PC-3 (cell line): ENCODE measurements around the gene RMDN2. TPM values are rescaled to one million over a fixed set of nuclear protein-coding genes. Genes with fewer than 3 reads are reported as not detected.
A peak's percentile ranks its signal among the peaks of the same experiment; 100 is the strongest.

ENCODE experiments used
- ATAC-seq: fragments of 200-7000 bp; cut with Tn5 transposase; 2 replicates; pipeline ENCODE4 v1.9.1; 2020; ENCODE audit warnings: mild to moderate bottlenecking, moderate library complexity
- BruUV-seq: library from RNA; stranded (reverse); fragments of 400-500 nt; replicated peaks from 2 replicates; lab custom pipeline; 2021; lab: Mats Ljungman, UMichigan
- CTCF ChIA-PET: fragments of 300-600 bp; sonication (Branson Sonifier 250); formaldehyde crosslinking; loops from one replicate; lab custom pipeline; 2022; ENCODE audit warnings: antibody characterized with exemption; lab: Charles Lee
- POLR2A ChIA-PET: fragments of 300-600 bp; sonication (Branson Sonifier 250); formaldehyde crosslinking; loops from one replicate; lab custom pipeline; 2022; ENCODE audit warnings: antibody characterized with exemption; ENCODE audit not compliant: unreplicated experiment; lab: Charles Lee
- DNase-seq: peaks from one replicate; pipeline ENCODE4 v3.0.0-alpha.2; 2015
- H2AFZ ChIP-seq: fragments of 300-600 bp; sonication (generic); 2 replicates; pipeline ENCODE4 v1.6.0; 2016; ENCODE audit warnings: antibody characterized with exemption, low read length
- H3F3A ChIP-seq: fragments of 300-600 bp; sonication (generic); one replicate; pipeline ENCODE4 v1.6.0; 2017; ENCODE audit warnings: antibody characterized with exemption, low read length, control low read depth, mild to moderate bottlenecking; ENCODE audit not compliant: unreplicated experiment
- H3K27ac ChIP-seq: fragments of 300-600 bp; sonication (generic); 2 replicates; pipeline ENCODE4 v1.5.1; 2016; ENCODE audit warnings: mild to moderate bottlenecking, low read length
- H3K27me3 ChIP-seq: fragments of 300-600 bp; sonication (generic); 2 replicates; pipeline ENCODE4 v1.6.1; 2016; ENCODE audit warnings: low read length, mixed read lengths
- H3K36me3 ChIP-seq: fragments of 300-600 bp; sonication (generic); 2 replicates; pipeline ENCODE4 v1.6.1; 2016; ENCODE audit warnings: low read depth, mixed run types, low read length, mixed read lengths
- H3K4me1 ChIP-seq: fragments of 300-600 bp; sonication (generic); 2 replicates; pipeline ENCODE4 v1.5.1; 2016; ENCODE audit warnings: low read length; ENCODE audit not compliant: insufficient read depth
- H3K4me2 ChIP-seq: fragments of 300-600 bp; sonication (generic); 2 replicates; pipeline ENCODE4 v1.6.0; 2016; ENCODE audit warnings: low read length
- H3K4me3 ChIP-seq: fragments of 300-600 bp; sonication (generic); 2 replicates; pipeline ENCODE4 v1.5.1; 2016; ENCODE audit warnings: mild to moderate bottlenecking, low read length, mixed read lengths
- H3K79me2 ChIP-seq: fragments of 300-600 bp; sonication (generic); 2 replicates; pipeline ENCODE4 v1.6.1; 2017; ENCODE audit warnings: low read length, mixed read lengths
- H3K9ac ChIP-seq: fragments of 300-600 bp; sonication (generic); 2 replicates; pipeline ENCODE4 v1.6.0; 2016; ENCODE audit warnings: mild to moderate bottlenecking, low read length
- H3K9me2 ChIP-seq: fragments of 300-600 bp; sonication (generic); replicated peaks from 2 replicates; pipeline ENCODE4 v1.6.1; 2016; ENCODE audit warnings: mixed run types, low read length, mixed read lengths
- H3K9me3 ChIP-seq: fragments of 300-600 bp; sonication (generic); 2 replicates; pipeline ENCODE4 v1.6.1; 2016; ENCODE audit warnings: low read length, mixed read lengths
- H4K20me1 ChIP-seq: fragments of 300-600 bp; sonication (generic); 2 replicates; pipeline ENCODE4 v1.6.1; 2016; ENCODE audit warnings: low read length, mixed read lengths
- CTCF ChIP-seq: fragments of 300-600 bp; sonication (generic); conservative IDR thresholded peaks from 2 replicates; pipeline ENCODE4 v1.5.1; 2017; ENCODE audit warnings: antibody characterized with exemption, low read depth, mild to moderate bottlenecking, low read length
- EZH2 ChIP-seq: fragments of 300-600 bp; sonication (generic); IDR thresholded peaks from one replicate; pipeline ENCODE4 v1.6.1; 2017; ENCODE audit warnings: antibody characterized with exemption, mild to moderate bottlenecking, low read length; ENCODE audit not compliant: unreplicated experiment
- EZH2phosphoT487 ChIP-seq: fragments of 300-600 bp; sonication (generic); IDR thresholded peaks from 2 replicates; pipeline ENCODE4 v1.6.1; 2018; ENCODE audit warnings: mild to moderate bottlenecking, antibody characterized with exemption, low read length, borderline replicate concordance
- intact Hi-C: fragments of 100-400 bp; cut with micrococcal nuclease; formaldehyde crosslinking; loops from 2 replicates; pipeline ENCODE4 v1.9.0; 2023
- total RNA-seq: library from RNA; depleted of rRNA; stranded (reverse); fragments of >200 nt; gene quantifications from 2 replicates; pipeline ENCODE4 v1.2.3, GENCODE V29; 2014

The RMDN2 gene
- total RNA-seq, 1 experiment from 2014 or later = 2.6 TPM

DNA sequence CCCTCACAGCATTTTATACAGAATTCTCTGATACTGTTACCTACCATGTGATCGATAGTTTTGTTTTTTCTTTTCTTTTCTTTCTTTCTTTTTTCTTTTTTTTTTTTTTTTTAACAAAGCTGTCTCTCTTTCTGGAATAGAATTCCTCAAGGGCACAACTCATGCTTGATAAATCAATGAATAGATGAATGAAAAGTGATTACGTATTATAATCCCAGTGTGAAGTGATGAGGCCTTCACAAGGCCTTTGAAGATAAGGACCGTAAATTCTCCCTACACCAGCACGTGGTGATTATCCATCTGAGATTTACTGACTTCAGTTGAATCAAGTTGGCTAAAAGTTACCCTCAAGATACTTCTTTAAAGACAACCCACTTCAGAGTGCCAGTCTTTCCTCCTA is 46.6 kb upstream of the RMDN2 start:
- no peak overlapping the region for H3K4me3 ChIP-seq
- no peaks in the 10 kb centered on the region for H3K4me1 ChIP-seq
- POLR2A ChIA-PET = interaction anchor here (0.6 kb wide), 1 partner anchor 478 kb away, joined by 6 read pairs; no protein-coding TSS in a partner anchor
- no peak overlapping the region for H3K4me2 ChIP-seq
- no peaks in the 10 kb centered on the region for H3K27me3 ChIP-seq
- no peak for TF ChIP-seq EZH2
- no peak for ATAC-seq
- CTCF ChIA-PET = interaction anchor here (0.6 kb wide), 1 partner anchor 12 kb away, joined by 9 read pairs; no protein-coding TSS in a partner anchor
- no TSS peak for BruUV-seq
- intact Hi-C loops = loop anchor here (5.0 kb wide), 1 partner anchor 591 kb away; no protein-coding TSS in a partner anchor
- H4K20me1 ChIP-seq = no peaks in the 10 kb centered on the region
- no peaks in the 10 kb centered on the region for H3K36me3 ChIP-seq
- no peak overlapping the region for H2AFZ ChIP-seq
- H3K9me2 ChIP-seq = no peaks in the 10 kb centered on the region
- no peak overlapping the region for H3K9ac ChIP-seq
- H3K9me3 ChIP-seq = no peaks in the 10 kb centered on the region
- H3K79me2 ChIP-seq = no peaks in the 10 kb centered on the region
- H3K27ac ChIP-seq = no peak overlapping the region
- no peak for DNase-seq
- no peaks in the 10 kb centered on the region for H3F3A ChIP-seq

- DNase-seq (peak; percentile 10), ATAC-seq (peak; percentile 45; the same call in 1 of the 2 replicates)
- ChIA-PET CTCF (no interaction called here), POLR2A (no interaction called here)
- no peak for TF ChIP-seq EZH2
- TF ChIP-seq CTCF = peak; percentile 30; the same call in 1 of the 2 replicates
- no peak for TF ChIP-seq EZH2phosphoT487
- H3K36me3 ChIP-seq = no peaks in the 10 kb centered on the region
- H3K9ac ChIP-seq = no peak overlapping the region
- H3K4me2 ChIP-seq = no peak overlapping the region
- no peaks in the 10 kb centered on the region for H3F3A ChIP-seq
- H2AFZ ChIP-seq = no peak overlapping the region
- no peaks in the 10 kb centered on the region for H4K20me1 ChIP-seq
- no peak overlapping the region for H3K27ac ChIP-seq
- no peak overlapping the region for H3K4me3 ChIP-seq
- no peaks in the 10 kb centered on the region for H3K9me2 ChIP-seq
- no peaks in the 10 kb centered on the region for H3K4me1 ChIP-seq
- no TSS peak for BruUV-seq
- H3K79me2 ChIP-seq = no peaks in the 10 kb centered on the region
- H3K9me3 ChIP-seq = no peaks in the 10 kb centered on the region
- no peaks in the 10 kb centered on the region for H3K27me3 ChIP-seq
- intact Hi-C loops = no loop called here
Observed at GRCh38 chr2:37880551-37880950, 44.5 kb upstream of the RMDN2 start.

- no peaks in the 10 kb centered on the region for H3F3A ChIP-seq
- no peaks in the 10 kb centered on the region for H3K4me1 ChIP-seq
- H2AFZ ChIP-seq = no peak overlapping the region
- H3K27me3 ChIP-seq = no peaks in the 10 kb centered on the region
- ChIA-PET POLR2A (interaction anchor here (0.7 kb wide), 1 partner anchor 469 kb away, joined by 4 read pairs; no protein-coding TSS in a partner anchor), CTCF (no interaction called here)
- TF ChIP-seq EZH2 (no peak), EZH2phosphoT487 (no peak), CTCF (no peak)
- no peaks in the 10 kb centered on the region for H3K36me3 ChIP-seq
- H3K9me2 ChIP-seq = no peaks in the 10 kb centered on the region
- no TSS peak for BruUV-seq
- no peak overlapping the region for H3K4me2 ChIP-seq
- H3K4me3 ChIP-seq = no peak overlapping the region
- no peaks in the 10 kb centered on the region for H4K20me1 ChIP-seq
- DNase-seq = no peak
- H3K27ac ChIP-seq = no peak overlapping the region
- no peaks in the 10 kb centered on the region for H3K9me3 ChIP-seq
- H3K9ac ChIP-seq = no peak overlapping the region
- ATAC-seq = no peak
- intact Hi-C loops = no loop called here
- H3K79me2 ChIP-seq = no peaks in the 10 kb centered on the region
Observed at GRCh38 chr2:37881397-37881796, 43.7 kb upstream of the RMDN2 start.
